ENCODE measurements around the gene CPT1B.
A peak's percentile ranks its signal among the peaks of the same experiment; 100 is the strongest.

Gene CPT1B

GRCh38 chr22:50548040-50548920 lies 29.9 kb downstream of the CPT1B start:
- DNase-seq (ENCODE audit: low spot score), result peak; percentile 87
- in situ Hi-C loops (cut with MboI; ENCODE audit: low pct_unique_long_range_greater_than_20kb, low sequenced_read_pairs, unreplicated experiment), result no loop called here
- TF ChIP-seq CTCF (IDR thresholded peaks at IDR 0.05; ENCODE audit: extremely low read depth, insufficient read depth, missing control alignments), result peak; percentile 35

GRCh38 chr22:50547263-50547985 lies 30.8 kb downstream of the CPT1B start:
- TF ChIP-seq CTCF (IDR thresholded peaks at IDR 0.05; ENCODE audit: extremely low read depth, insufficient read depth, missing control alignments), result no peak
- peak; percentile 54 for DNase-seq (ENCODE audit: low spot score)
- in situ Hi-C loops (cut with MboI; ENCODE audit: low pct_unique_long_range_greater_than_20kb, low sequenced_read_pairs, unreplicated experiment), result no loop called here

- DNase-seq (ENCODE audit: low spot score), result peak; percentile 39
- in situ Hi-C loops (cut with MboI; ENCODE audit: low pct_unique_long_range_greater_than_20kb, low sequenced_read_pairs, unreplicated experiment), result no loop called here
- TF ChIP-seq CTCF (IDR thresholded peaks at IDR 0.05; ENCODE audit: extremely low read depth, insufficient read depth, missing control alignments), result no peak
These were observed 31.6 kb downstream of the CPT1B start for GRCh38 chr22:50546326-50547262.

GRCh38 chr22:50545522-50546325 lies 32.5 kb downstream of the CPT1B start, which contains the start of gene KLHDC7B:
TSS of gene KLHDC7B (plus strand) at chr22:50545899. CDS start at chr22:50546244, 345 bp downstream.
- no peak for TF ChIP-seq CTCF (IDR thresholded peaks at IDR 0.05; ENCODE audit: extremely low read depth, insufficient read depth, missing control alignments)
- in situ Hi-C loops (cut with MboI; ENCODE audit: low pct_unique_long_range_greater_than_20kb, low sequenced_read_pairs, unreplicated experiment), result no loop called here
- peak; percentile 49 for DNase-seq (ENCODE audit: low spot score)

- in situ Hi-C loops (cut with MboI; ENCODE audit: low pct_unique_long_range_greater_than_20kb, low sequenced_read_pairs, unreplicated experiment), result no loop called here
- no peak for TF ChIP-seq CTCF (IDR thresholded peaks at IDR 0.05; ENCODE audit: extremely low read depth, insufficient read depth, missing control alignments)
- peak; percentile 44 for DNase-seq (ENCODE audit: low spot score)
These were observed 33.4 kb downstream of the CPT1B start for GRCh38 chr22:50544746-50545253.

All from GM13977 (cell line).